Keratinocyte (primary cell): ENCODE data around the gene SDK1. TPM values are rescaled to one million over a fixed set of nuclear protein-coding genes. Genes with fewer than 3 reads are reported as not detected.

Experiments used
- DNase-seq: peaks from one replicate; pipeline ENCODE4 v3.0.0-alpha.2; 2011; ENCODE audit warnings: low read depth, missing footprints, low spot score
- FAIRE-seq: peaks from 2 replicates; lab custom pipeline; 2011; peaks lifted over from hg19 to GRCh38; lab: Jason Lieb, UNC
- H2AFZ ChIP-seq: 2 replicates; pipeline ENCODE4 v1.6.0; 2012; ENCODE audit warnings: low read length, control low read depth, inconsistent platforms; ENCODE audit not compliant: control insufficient read depth
- H3K27ac ChIP-seq: 2 replicates; pipeline ENCODE4 v1.5.1; 2011; ENCODE audit warnings: low read length; ENCODE audit not compliant: control insufficient read depth, insufficient read depth
- H3K27me3 ChIP-seq: 3 replicates; pipeline ENCODE4 v1.6.0; 2011; ENCODE audit warnings: low read length; ENCODE audit not compliant: control insufficient read depth, insufficient read depth; ENCODE audit errors: extremely low read depth
- H3K36me3 ChIP-seq, 2 experiments: 2 replicates in 1 of 2; 3 replicates in 1 of 2; pipeline ENCODE4 v1.5.1; 2011; ENCODE audit warnings: low read length in 2 of 2, mild to moderate bottlenecking in 1 of 2; ENCODE audit not compliant: control insufficient read depth in 2 of 2, insufficient read depth in 2 of 2; ENCODE audit errors: extremely low read depth in 1 of 2
- H3K4me1 ChIP-seq: 3 replicates; pipeline ENCODE4 v1.5.1; 2011; ENCODE audit warnings: low read length; ENCODE audit not compliant: control insufficient read depth, insufficient read depth; ENCODE audit errors: extremely low read depth
- H3K4me2 ChIP-seq: 3 replicates; pipeline ENCODE4 v1.6.0; 2011; ENCODE audit warnings: low read depth, low read length; ENCODE audit not compliant: control insufficient read depth, insufficient read depth; ENCODE audit errors: extremely low read depth
- H3K4me3 ChIP-seq, 3 experiments: fragments of 200-600 bp in 1 of 3; sonication (generic) in 1 of 3; 2 replicates in 2 of 3; 3 replicates in 1 of 3; pipeline ENCODE4 v1.5.1; 2011 to 2016; ENCODE audit warnings: low read length in 3 of 3, mild to moderate bottlenecking in 3 of 3, control low read depth in 2 of 3, inconsistent platforms in 1 of 3, low read depth in 1 of 3, mixed read lengths in 1 of 3, mixed run types in 1 of 3, moderate library complexity in 1 of 3; ENCODE audit not compliant: control insufficient read depth in 2 of 3, insufficient read depth in 2 of 3; ENCODE audit errors: extremely low read depth in 1 of 3
- H3K79me2 ChIP-seq: 2 replicates; pipeline ENCODE4 v1.6.0; 2012; ENCODE audit warnings: low read length; ENCODE audit not compliant: control insufficient read depth, insufficient read depth
- H3K9ac ChIP-seq: 3 replicates; pipeline ENCODE4 v1.6.0; 2011; ENCODE audit warnings: low read length; ENCODE audit not compliant: control insufficient read depth, insufficient read depth; ENCODE audit errors: extremely low read depth
- H3K9me1 ChIP-seq: 3 replicates; pipeline ENCODE4 v1.6.0; 2011; ENCODE audit warnings: low read length; ENCODE audit not compliant: control insufficient read depth, insufficient read depth; ENCODE audit errors: extremely low read depth
- H3K9me3 ChIP-seq: 2 replicates; pipeline ENCODE4 v1.5.1; 2012; ENCODE audit warnings: low read depth, low read length; ENCODE audit not compliant: control insufficient read depth
- H4K20me1 ChIP-seq: 3 replicates; pipeline ENCODE4 v1.6.0; 2011; ENCODE audit warnings: low read length; ENCODE audit not compliant: control insufficient read depth, insufficient read depth; ENCODE audit errors: extremely low read depth
- EZH2 ChIP-seq: IDR thresholded peaks from one replicate; pipeline ENCODE4 v1.6.1; 2012; ENCODE audit warnings: inconsistent platforms, mild to moderate bottlenecking, low read length, moderate library complexity
- dilution Hi-C: fragments of 300-500 bp; cut with MboI; formaldehyde crosslinking; loops from one replicate; pipeline ENCODE4 v1.7.0; 2020; ENCODE audit warnings: low sequenced_read_pairs; ENCODE audit not compliant: extremely low pct_ligation_motif_present
- polyA plus RNA-seq, 5 experiments: library from polyadenylated mRNA; depleted of rRNA in 3 of 5; stranded (reverse) in 3 of 5; stranded (forward) in 1 of 5; unstranded in 1 of 5; fragments of >200 nt; gene quantifications; 1 replicate in 1 of 5; 2 replicates in 3 of 5; 3 replicates in 1 of 5; pipeline versions ENCODE4 v1.2.1 to v1.2.3, GENCODE V29; 2011 to 2012; ENCODE audit warnings: missing spikeins in 2 of 5, low read depth in 1 of 5, low replicate concordance in 1 of 5
- TF ChIP-seq, protein P1 (sequence below), 3 experiments: IDR thresholded peaks in 1 of 3; conservative IDR thresholded peaks in 1 of 3; optimal IDR thresholded peaks in 1 of 3; 2 replicates in 2 of 3; 3 replicates in 1 of 3; pipeline versions ENCODE3 to v1.5.1; 2011; ENCODE audit warnings: low read length in 3 of 3, mild to moderate bottlenecking in 3 of 3, moderate library complexity in 2 of 3, control low read depth in 1 of 3, inconsistent platforms in 1 of 3; ENCODE audit not compliant: insufficient read depth in 2 of 3; ENCODE audit errors: extremely low read depth in 1 of 3

Gene SDK1
- polyA plus RNA-seq, 1 donor (not counting 4 experiments of a cell fraction or from before 2014, with no cell fraction given), result 0.66 TPM

DNA sequence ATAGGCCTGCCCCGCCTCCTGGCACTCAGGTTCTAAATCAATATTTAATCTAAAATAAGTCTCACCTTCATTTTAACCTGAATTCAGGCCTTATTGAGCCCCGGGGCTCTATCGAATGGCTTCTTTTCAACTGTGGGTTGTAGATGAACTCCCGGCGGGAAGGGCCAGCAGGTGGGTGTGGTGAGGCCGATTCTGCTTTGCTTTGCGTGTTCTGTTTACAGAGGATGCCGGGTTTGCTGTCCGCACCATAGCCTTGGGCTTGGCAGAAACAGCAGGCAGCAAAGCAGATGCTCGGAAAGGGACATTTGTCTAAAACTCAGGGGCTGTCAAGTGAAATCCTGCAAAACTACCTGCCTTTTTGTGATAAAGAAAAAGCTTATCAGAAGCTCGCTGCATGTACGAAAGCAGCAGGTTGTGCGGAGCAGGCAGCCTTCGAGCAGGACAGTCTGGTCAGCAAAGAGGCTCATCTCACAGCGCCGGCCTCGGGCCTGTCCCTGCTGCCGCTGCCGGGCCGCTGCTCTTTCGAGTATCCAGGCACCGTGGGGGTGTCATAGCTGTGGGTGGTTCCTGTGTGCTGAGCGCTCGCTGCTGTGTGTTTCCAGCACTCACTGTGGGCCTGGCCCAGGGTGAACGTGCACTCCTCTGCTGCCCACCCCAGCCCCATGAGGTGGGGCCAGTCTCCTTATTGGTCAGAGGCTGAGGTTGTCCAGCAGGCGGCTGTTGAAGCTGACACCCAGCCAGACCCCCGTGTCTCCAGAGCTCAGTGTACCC, 946.2 kb downstream of the SDK1 start:
- FAIRE-seq, result no peak

DNA sequence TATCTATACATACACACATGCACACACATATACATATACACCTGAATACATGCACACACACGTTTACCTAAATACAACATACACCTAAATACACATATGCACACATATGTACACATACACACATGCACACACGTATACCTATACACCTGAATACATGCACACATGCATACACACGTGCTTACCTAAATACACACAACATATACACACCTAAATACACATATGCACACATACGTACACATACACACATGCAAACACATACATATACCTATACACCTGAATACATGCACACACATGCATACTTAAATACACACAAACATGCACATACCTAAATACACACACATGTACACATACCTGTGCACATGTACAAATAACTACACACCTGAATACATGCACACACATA, 947.2 kb downstream of the SDK1 start:
- Histone ChIP-seq H3K9me3 (no peaks in the 10 kb centered on the region), H3K9me1 (no peaks in the 10 kb centered on the region), H3K36me3 (no peaks in the 10 kb centered on the region), H3K4me2 (no peak overlapping the region), H4K20me1 (no peaks in the 10 kb centered on the region), H3K4me1 (no peaks in the 10 kb centered on the region), H3K27ac (no peak overlapping the region), H3K9ac (no peak overlapping the region), H3K79me2 (no peaks in the 10 kb centered on the region), H3K4me3 (no peak overlapping the region), H3K27me3 (no peaks in the 10 kb centered on the region), H2AFZ (no peak overlapping the region)
- FAIRE-seq (no peak), DNase-seq (no peak)
- TF ChIP-seq, protein P1, sequence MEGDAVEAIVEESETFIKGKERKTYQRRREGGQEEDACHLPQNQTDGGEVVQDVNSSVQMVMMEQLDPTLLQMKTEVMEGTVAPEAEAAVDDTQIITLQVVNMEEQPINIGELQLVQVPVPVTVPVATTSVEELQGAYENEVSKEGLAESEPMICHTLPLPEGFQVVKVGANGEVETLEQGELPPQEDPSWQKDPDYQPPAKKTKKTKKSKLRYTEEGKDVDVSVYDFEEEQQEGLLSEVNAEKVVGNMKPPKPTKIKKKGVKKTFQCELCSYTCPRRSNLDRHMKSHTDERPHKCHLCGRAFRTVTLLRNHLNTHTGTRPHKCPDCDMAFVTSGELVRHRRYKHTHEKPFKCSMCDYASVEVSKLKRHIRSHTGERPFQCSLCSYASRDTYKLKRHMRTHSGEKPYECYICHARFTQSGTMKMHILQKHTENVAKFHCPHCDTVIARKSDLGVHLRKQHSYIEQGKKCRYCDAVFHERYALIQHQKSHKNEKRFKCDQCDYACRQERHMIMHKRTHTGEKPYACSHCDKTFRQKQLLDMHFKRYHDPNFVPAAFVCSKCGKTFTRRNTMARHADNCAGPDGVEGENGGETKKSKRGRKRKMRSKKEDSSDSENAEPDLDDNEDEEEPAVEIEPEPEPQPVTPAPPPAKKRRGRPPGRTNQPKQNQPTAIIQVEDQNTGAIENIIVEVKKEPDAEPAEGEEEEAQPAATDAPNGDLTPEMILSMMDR (optimal IDR thresholded peaks at IDR 0.05 in 1 of 3, IDR thresholded peaks at IDR 0.05 in 1 of 3, conservative IDR thresholded peaks at IDR 0.05 in 1 of 3; ENCODE audit: extremely low read depth in 1 of 3, insufficient read depth in 2 of 3, low read length in 3 of 3), result no peak
- no peak for TF ChIP-seq EZH2
- dilution Hi-C loops, result no loop called here

More for the DNA sequence above, 946.2 kb downstream of the SDK1 start:
- H3K4me1 ChIP-seq, result no peaks in the 10 kb centered on the region
- no peak for DNase-seq
- H3K27me3 ChIP-seq, result no peaks in the 10 kb centered on the region
- dilution Hi-C loops, result no loop called here
- H3K4me3 ChIP-seq, result no peak overlapping the region
- no peaks in the 10 kb centered on the region for H3K9me1 ChIP-seq
- no peaks in the 10 kb centered on the region for H3K36me3 ChIP-seq
- H3K4me2 ChIP-seq, result no peak overlapping the region
- H3K9me3 ChIP-seq, result no peaks in the 10 kb centered on the region
- TF ChIP-seq, protein P1 (optimal IDR thresholded peaks at IDR 0.05 in 1 of 3, IDR thresholded peaks at IDR 0.05 in 1 of 3, conservative IDR thresholded peaks at IDR 0.05 in 1 of 3; ENCODE audit: extremely low read depth in 1 of 3, insufficient read depth in 2 of 3, low read length in 3 of 3), result no peak
- no peaks in the 10 kb centered on the region for H3K79me2 ChIP-seq
- no peaks in the 10 kb centered on the region for H4K20me1 ChIP-seq
- H2AFZ ChIP-seq, result no peak overlapping the region
- no peak overlapping the region for H3K9ac ChIP-seq
- no peak overlapping the region for H3K27ac ChIP-seq
